LHCN-M2 (cell line): ENCODE data around the gene MID2. TPM values are rescaled to one million over a fixed set of nuclear protein-coding genes. Genes with fewer than 3 reads are reported as not detected.
"Not testable (repeated sequence)": the region's sequence is repeated elsewhere in the genome, so short reads cannot be mapped to it uniquely, and the experiment has no call there.

Source experiments
- DNase-seq: peaks from one replicate; pipeline ENCODE4 v3.0.0-alpha.2; 2012; ENCODE audit warnings: low read depth
- polyA plus RNA-seq: library from polyadenylated mRNA; unstranded; fragments of >200 nt; gene quantifications from one replicate; pipeline ENCODE4 v1.2.1, GENCODE V29; 2012; ENCODE audit warnings: missing spikeins
- total RNA-seq: library from RNA; depleted of rRNA; stranded (reverse); fragments of >200 nt; gene quantifications from 2 replicates; pipeline ENCODE4 v1.2.3, GENCODE V29; 2014; rRNA removed

Gene MID2, protein sequence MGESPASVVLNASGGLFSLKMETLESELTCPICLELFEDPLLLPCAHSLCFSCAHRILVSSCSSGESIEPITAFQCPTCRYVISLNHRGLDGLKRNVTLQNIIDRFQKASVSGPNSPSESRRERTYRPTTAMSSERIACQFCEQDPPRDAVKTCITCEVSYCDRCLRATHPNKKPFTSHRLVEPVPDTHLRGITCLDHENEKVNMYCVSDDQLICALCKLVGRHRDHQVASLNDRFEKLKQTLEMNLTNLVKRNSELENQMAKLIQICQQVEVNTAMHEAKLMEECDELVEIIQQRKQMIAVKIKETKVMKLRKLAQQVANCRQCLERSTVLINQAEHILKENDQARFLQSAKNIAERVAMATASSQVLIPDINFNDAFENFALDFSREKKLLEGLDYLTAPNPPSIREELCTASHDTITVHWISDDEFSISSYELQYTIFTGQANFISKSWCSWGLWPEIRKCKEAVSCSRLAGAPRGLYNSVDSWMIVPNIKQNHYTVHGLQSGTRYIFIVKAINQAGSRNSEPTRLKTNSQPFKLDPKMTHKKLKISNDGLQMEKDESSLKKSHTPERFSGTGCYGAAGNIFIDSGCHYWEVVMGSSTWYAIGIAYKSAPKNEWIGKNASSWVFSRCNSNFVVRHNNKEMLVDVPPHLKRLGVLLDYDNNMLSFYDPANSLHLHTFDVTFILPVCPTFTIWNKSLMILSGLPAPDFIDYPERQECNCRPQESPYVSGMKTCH
- 5.6 and 8.8 TPM in 2 replicates for total RNA-seq
- 2.8 TPM for polyA plus RNA-seq

DNA sequence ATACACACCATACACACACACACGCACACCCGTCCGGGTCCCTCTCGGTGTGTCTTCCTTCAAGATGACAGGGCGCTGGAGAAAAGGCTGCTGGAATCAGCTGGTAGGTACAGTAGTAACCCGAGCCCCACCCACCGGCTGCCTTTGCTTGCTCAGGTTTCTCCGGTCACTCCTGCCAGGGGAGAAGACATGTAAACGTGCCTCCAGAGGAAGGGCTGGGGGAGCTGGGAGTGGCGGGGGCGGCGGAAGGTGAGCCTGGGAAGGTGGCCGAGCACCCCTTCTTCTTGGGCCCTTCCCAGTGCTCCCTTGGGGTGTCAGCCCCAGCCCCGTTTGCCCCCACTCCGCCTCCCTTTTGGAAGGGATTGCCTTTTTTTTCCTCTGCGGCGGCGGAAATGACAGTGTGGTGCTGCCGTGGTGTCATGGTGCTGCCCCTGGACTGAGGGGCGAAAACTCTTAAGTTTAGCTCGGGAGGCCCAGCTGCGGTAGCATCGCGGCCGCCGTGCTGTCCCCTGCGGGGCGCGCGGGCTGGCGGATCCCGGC is at the start of gene MID2:
TSS of gene MID2 (plus strand) at position 169 of the 540 bp plus-strand sequence. CDS start 561 bp downstream, outside the sequence.
- DNase-seq: peak; percentile 22

- peak; percentile 85 for DNase-seq
Observed at GRCh38 chrX:107776649-107777535, 48.8 kb upstream of the MID2 start.

DNA sequence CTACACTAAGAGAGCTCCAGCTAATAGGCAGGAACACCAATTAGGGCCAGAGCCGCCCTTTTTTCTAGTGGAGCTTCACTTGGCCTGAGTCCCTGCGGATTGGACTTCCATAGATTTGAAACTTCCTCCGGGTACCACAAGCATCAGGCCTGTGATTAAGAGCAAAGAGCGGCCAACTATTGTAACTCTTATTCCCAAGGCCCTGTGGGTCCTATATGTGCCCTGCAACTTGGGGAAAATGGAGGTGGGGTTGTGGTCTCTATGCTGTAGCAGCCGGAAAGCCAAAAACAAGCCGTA is 48.2 kb upstream of the MID2 start, which contains the start of gene NCBP2L:
TSS of gene NCBP2L (plus strand) at position 198 of the 297 bp plus-strand sequence. CDS start 16,488 bp downstream, outside the sequence.
- DNase-seq: no peak

GRCh38 chrX:107780525-107780924 is 45.1 kb upstream of the MID2 start:
- no peak for DNase-seq

- DNase-seq: no peak
Observed at GRCh38 chrX:107787827-107788226, 37.8 kb upstream of the MID2 start.

DNA sequence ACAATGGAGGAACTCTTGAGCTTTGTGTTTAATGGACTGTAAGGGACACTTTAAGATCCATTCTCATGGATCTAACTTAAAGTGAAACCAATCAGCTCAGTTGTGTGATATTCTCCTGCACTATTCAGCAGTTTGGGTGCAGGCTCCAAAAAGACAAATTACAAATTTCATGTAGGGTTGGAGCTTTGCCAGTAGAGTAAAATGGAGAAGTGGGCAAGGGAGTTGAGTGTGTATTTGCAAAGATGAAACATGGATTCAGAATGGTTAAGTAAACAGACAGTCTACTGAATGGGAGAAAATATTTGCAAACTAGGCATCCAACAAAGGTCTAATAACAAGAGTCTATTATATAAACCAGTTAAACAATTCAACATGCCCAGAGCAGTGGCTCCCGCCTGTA is 21.2 kb upstream of the MID2 start:
- DNase-seq: no peak

- no peak for DNase-seq
Observed at GRCh38 chrX:107805179-107805578, 20.5 kb upstream of the MID2 start.

DNA sequence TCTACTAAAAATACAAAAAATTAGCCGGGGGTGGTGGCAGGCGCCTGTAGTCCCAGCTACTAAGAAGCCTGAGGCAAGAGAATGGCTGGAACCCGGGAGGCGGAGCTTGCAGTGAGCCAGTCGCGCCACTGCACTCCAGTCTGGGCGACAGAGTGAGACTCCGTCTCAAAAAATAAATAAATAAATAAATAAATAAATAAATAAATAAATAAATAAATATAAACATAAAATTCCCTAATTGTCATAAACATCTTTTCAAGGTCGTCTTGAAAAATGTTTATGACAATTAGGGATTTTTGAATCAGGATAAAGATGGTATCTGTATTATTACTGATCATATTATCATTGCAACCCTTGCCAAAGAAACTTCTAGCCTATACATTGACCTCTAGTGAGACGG is 15.6 kb upstream of the MID2 start:
- DNase-seq: not testable (repeated sequence)

DNA sequence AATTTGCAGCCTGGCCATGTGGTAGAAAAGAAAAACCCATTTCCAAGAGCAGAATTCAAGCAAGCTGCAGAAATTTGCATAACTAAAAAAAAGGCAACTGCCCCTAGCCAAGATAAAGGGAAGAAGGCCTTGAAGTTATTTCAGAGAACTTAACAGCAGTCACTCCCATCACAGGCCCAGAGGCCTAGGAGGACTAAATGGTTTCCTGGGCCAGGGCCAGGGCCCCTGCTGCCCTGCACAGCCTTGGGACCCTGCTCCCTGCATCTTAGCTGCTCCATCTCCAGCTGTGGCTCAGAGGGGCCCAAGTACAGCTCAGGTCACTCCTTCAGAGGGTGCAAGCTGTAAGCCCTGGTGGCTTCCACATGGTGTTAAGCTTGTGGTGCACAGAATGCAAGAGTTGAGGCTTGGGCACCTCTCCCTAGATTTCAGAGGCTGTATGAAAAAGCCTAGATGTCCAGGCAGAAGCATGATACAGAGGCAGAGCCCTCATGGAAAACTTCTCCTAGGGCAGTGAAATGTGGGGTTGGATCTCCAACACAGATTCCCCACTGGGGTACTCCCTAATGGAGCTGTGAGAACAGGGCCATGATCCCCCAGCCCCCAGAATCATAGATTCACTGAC is 6.7 kb upstream of the MID2 start:
- no peak for DNase-seq

GRCh38 chrX:107823042-107823441 is 2.6 kb upstream of the MID2 start:
- no peak for DNase-seq

DNA sequence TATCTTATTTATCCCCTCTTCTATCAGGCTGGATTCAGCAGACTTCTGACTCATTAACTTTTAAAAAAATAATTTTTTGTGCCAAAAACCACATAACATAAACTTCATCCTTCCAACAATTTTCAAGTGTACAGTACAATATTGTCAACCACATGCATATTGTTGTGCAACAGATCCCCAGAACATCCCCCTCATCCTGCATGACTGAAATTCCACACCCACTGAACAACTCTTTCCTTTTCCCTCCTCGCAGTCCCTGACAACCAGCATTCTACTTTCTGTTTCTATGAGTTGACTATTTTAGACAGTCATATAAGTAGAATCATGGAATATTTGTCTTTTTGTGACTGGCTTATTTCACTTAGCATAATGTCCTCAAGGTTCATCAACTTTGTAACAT is 2.2 kb upstream of the MID2 start:
- DNase-seq: peak; percentile 77

DNA sequence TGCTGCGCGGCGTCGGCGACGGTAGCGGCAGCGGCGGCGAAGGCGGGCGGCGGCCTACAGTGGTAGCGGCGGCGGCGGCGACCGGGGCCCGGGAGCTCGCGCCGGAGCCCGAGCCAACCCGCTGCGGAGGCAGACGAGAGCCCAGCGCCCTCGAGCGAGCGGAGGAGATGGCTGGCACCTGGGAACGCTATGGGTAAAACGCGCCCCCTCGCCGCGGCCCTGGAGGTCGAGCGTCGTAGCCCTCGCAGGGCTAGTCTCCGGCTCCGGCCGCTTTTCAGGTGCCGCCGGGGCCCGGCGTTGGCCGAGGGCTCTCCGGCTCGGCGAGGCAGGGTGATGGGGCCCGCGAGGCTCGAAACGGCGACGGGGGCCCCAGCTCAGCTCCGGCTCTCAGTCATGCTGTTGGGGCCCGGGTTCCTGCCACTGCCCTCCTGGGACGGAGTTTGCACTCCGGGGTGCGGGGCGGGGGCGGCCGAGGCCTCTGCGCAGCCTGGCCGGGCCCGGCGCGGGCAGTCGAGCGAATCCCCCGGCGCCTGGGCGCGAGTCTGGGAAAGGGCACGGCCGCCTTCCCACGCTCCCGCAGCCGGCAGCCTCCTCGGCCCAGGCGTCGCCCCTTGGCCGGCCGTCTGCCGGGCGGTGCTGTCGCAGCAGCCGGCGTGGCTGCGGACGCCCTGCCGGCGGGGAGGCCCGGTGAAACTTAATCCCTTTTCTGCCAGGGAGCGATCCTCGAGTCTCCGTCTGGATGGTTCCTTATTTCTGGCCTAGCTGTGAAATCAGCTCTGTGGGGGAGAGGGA is 768 bp downstream of the MID2 start:
- DNase-seq: peak; percentile 40

GRCh38 chrX:107827030-107827831 is 1.6 kb downstream of the MID2 start:
- no peak for DNase-seq

DNA sequence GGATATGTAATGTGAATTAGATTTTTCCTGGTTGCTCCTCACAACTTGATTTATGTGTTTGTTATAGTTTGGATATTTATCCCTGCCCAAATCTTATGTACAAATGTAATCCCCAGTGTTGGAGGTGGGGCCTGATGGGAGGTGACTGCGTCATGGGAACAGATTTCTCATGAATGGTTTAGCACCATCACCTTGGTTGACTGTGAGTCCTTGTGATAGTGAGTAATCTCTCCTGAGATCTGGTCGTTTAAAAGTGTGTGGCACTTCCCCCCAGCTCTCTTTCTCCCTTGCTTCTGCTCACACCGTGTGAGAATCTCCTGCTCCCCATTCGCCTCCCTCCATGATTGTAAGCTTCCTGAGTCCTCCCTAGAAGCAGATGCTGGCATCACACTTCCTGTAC is 2.2 kb downstream of the MID2 start:
- DNase-seq: no peak

DNA sequence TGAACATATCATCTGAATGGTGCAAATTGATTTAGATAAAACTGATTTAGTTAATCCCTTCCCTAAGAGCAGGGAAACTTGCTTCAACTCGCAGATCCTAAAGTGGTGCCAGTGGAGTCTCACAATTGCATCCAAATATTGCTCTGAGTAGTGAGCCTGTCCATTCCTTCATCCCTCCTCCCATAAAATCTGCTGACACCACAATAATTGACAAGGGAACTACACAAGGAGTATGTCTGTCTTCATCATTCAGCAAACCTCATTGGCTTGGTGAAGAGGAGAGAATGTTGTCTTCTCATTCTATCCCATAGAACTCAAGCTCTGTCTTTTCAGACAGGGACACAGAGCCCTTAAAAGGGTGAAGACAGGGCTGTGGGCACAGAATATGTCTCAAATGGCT is 4.2 kb downstream of the MID2 start:
- no peak for DNase-seq

DNA sequence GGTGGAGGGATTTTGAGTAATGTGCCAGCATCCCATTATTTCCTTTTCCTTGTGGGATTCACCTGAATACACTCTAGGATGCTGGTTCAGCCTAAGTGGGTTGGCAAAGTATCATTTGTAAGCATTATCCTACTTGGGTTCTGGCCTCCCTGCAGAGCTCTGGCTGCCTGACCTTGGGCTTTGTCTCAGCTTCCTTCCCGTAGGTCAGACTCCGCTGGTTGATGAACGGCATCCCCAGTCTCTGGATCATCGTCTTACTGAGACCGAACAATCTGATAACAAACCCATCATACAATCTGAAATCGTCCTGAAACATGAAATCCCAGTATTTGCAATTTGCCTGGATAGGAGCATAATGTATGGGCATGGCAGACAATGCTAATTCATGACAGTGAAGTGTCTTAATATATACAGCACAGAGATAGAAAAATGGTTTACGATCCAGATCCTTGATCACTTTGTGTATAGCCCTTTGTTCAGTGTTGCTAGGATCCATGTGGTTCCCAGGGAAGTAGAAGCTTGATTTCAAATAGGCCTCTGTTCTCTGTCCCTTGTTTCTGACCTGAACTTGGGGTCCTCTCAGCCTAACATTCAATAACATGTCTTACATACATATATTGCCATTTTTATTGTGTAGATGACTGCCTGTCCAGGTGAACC is 5.5 kb downstream of the MID2 start:
- no peak for DNase-seq

DNA sequence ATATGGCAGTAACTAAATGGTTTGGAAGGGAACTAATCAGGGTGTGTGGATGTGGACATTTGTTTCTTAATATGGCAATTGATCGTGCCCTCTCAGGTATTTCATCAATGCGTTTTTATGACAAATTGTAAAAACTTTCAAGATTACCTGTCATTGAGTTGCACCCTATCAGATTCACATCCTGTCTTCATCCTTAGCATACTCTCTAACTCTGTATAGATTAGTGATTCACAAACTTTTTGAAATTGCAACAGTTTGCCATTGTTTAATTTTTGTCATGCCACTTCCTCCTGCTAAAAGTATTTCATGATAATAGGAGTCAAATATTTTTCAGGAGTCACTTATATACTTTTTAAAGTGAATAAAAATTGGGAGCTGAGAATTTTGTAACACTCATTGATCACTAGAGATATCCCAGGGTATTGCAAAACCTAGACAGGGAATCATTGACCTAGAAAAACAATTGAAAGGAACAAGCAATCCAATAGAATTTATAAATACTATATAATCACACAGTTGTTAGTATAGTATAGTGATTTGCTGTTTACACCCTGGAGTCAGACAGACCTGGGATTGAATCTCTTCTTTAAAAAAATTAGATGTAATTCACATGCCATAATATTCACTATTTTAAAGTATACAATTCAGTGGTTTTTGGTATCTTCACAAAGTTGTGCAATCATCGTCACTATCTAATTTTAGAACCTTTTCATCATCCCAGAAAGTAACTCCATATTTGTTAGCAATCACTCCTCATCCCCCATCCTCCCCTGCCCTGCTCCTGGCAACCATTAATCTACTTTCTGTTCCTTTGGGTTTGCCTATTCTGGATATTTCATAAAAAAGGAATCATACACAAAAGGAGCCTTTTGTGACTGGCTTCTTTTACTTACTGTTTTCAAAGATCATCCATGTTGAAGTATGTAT is 8.9 kb downstream of the MID2 start:
- DNase-seq: no peak

GRCh38 chrX:107836958-107837357 is 11.3 kb downstream of the MID2 start:
- DNase-seq: no peak
